SK-N-SH (cell line): ENCODE measurements around the gene SNX9. TPM values are rescaled to one million over a fixed set of nuclear protein-coding genes. Genes with fewer than 3 reads are reported as not detected.

Experiments
- CTCF ChIA-PET: fragments of 300-600, 350-600 bp; formaldehyde crosslinking; extraction: SDS; loops from one replicate; lab custom pipeline; 2021; lab: Yijun Ruan, JAX
- POLR2A ChIA-PET: fragments of 350-600 bp; sonication (Branson Sonifier 250); formaldehyde crosslinking; extraction: SDS; loops from one replicate; lab custom pipeline; 2020; ENCODE audit warnings: antibody characterized with exemption, inconsistent platforms; lab: Yijun Ruan, JAX
- DNase-seq: peaks from one replicate; pipeline ENCODE4 v3.0.0; 2012
- H2AFZ ChIP-seq: fragments of 200-600 bp; sonication (generic); 2 replicates; pipeline ENCODE4 v1.8.1; 2016; ENCODE audit warnings: antibody characterized with exemption, mild to moderate bottlenecking, low read depth
- H3F3A ChIP-seq: fragments of 200-600 bp; sonication (generic); replicated peaks from 2 replicates; pipeline ENCODE3; 2016; ENCODE audit warnings: antibody characterized with exemption, mild to moderate bottlenecking; ENCODE audit not compliant: insufficient read depth
- H3K27ac ChIP-seq, 2 experiments: fragments of 200-500 bp in 1 of 2; fragments of 200-600 bp in 1 of 2; sonication (Bioruptor generic) in 1 of 2; sonication (generic), shearing (Covaris generic) in 1 of 2; 2 replicates each; pipeline versions ENCODE4 v1.5.1 to v1.6.1; 2014 to 2016; ENCODE audit warnings: low read depth in 2 of 2, inconsistent platforms in 1 of 2, low read length in 1 of 2, mild to moderate bottlenecking in 1 of 2, mixed read lengths in 1 of 2
- H3K27me3 ChIP-seq: fragments of 200-600 bp; sonication (generic), shearing (Covaris generic); 2 replicates; pipeline ENCODE4 v1.6.1; 2016; ENCODE audit warnings: mixed run types; ENCODE audit not compliant: insufficient read depth
- H3K36me3 ChIP-seq, 2 experiments: fragments of 200-500 bp in 1 of 2; fragments of 200-600 bp in 1 of 2; sonication (Bioruptor generic) in 1 of 2; sonication (generic) in 1 of 2; replicated peaks in 1 of 2; 2 replicates each; pipeline versions ENCODE3 to v1.5.1; 2014 to 2016; ENCODE audit warnings: low read length in 1 of 2, mild to moderate bottlenecking in 1 of 2; ENCODE audit not compliant: insufficient read depth in 2 of 2, control insufficient read depth in 1 of 2
- H3K4me1 ChIP-seq, 2 experiments: fragments of 200-500 bp in 1 of 2; fragments of 200-600 bp in 1 of 2; sonication (Bioruptor generic) in 1 of 2; sonication (generic), shearing (Covaris generic) in 1 of 2; 2 replicates each; pipeline versions ENCODE4 v1.5.1 to v1.6.1; 2014 to 2016; ENCODE audit warnings: low read depth in 1 of 2, low read length in 1 of 2, mixed run types in 1 of 2; ENCODE audit not compliant: insufficient read depth in 2 of 2, control insufficient read depth in 1 of 2
- H3K4me2 ChIP-seq: fragments of 200-600 bp; sonication (generic), shearing (Covaris generic); 2 replicates; pipeline ENCODE4 v1.6.1; 2017; ENCODE audit warnings: mixed run types
- H3K4me3 ChIP-seq, 2 experiments: fragments of 200-500 bp in 1 of 2; fragments of 200-600 bp in 1 of 2; sonication (Bioruptor generic) in 1 of 2; sonication (generic), shearing (Covaris generic) in 1 of 2; 2 replicates each; pipeline versions ENCODE4 v1.5.1 to v1.8.1; 2014 to 2016; ENCODE audit warnings: low read depth in 2 of 2, inconsistent platforms in 1 of 2, low read length in 1 of 2, mild to moderate bottlenecking in 1 of 2, mixed read lengths in 1 of 2, moderate library complexity in 1 of 2
- H3K79me2 ChIP-seq: fragments of 200-600 bp; sonication (generic); 2 replicates; pipeline ENCODE4 v1.8.1; 2017; ENCODE audit warnings: mild to moderate bottlenecking; ENCODE audit not compliant: insufficient read depth
- H3K9ac ChIP-seq: fragments of 200-600 bp; sonication (generic); 2 replicates; pipeline ENCODE4 v1.6.1; 2017; ENCODE audit warnings: mixed run types
- H3K9me2 ChIP-seq: fragments of 200-600 bp; sonication (generic); 2 replicates; pipeline ENCODE4 v1.6.1; 2017; ENCODE audit warnings: mixed run types
- H3K9me3 ChIP-seq: fragments of 200-600 bp; sonication (generic); 2 replicates; pipeline ENCODE4 v1.6.1; 2017; ENCODE audit warnings: mixed run types, mild to moderate bottlenecking, moderate library complexity
- H4K20me1 ChIP-seq: fragments of 200-600 bp; sonication (generic); 2 replicates; pipeline ENCODE4 v1.6.1; 2017; ENCODE audit warnings: mild to moderate bottlenecking, mixed run types; ENCODE audit not compliant: insufficient read depth
- CHD2 ChIP-seq: fragments of 150-350 bp; IDR thresholded peaks from 2 replicates; pipeline ENCODE4 v1.6.1; 2018; ENCODE audit warnings: low read length; ENCODE audit not compliant: partially characterized antibody
- EP300 ChIP-seq, 2 experiments: IDR thresholded peaks; 2 replicates each; pipeline versions ENCODE4 v1.4.0 to v1.6.1; 2012; ENCODE audit warnings: borderline replicate concordance in 1 of 2, low read depth in 1 of 2, low read length in 1 of 2
- EZH2phosphoT487 ChIP-seq: fragments of 200-600 bp; sonication (generic); IDR thresholded peaks from 2 replicates; pipeline ENCODE4 v1.6.1; 2017; ENCODE audit warnings: low read depth, mixed run types, mild to moderate bottlenecking, antibody characterized with exemption, moderate library complexity, borderline replicate concordance
- FOSL2 ChIP-seq: IDR thresholded peaks from 2 replicates; pipeline ENCODE4 v1.4.0; 2012; ENCODE audit warnings: low read depth, mild to moderate bottlenecking, moderate library complexity, borderline replicate concordance
- FOXJ3 ChIP-seq: sonication (generic); formaldehyde crosslinking; IDR thresholded peaks from 2 replicates; pipeline ENCODE4 v1.5.1; 2020; ENCODE audit warnings: mild to moderate bottlenecking, missing genetic modification reagents
- FOXM1 ChIP-seq: IDR thresholded peaks from 2 replicates; pipeline ENCODE4 v1.4.0; 2012; ENCODE audit warnings: low read depth, mild to moderate bottlenecking
- GATA2 ChIP-seq: sonication (generic); formaldehyde crosslinking; IDR thresholded peaks from 2 replicates; pipeline ENCODE4 v1.5.0; 2020; ENCODE audit warnings: mild to moderate bottlenecking, missing genetic modification reagents
- MXI1 ChIP-seq: IDR thresholded peaks from 2 replicates; pipeline ENCODE4 v1.6.1; 2012; ENCODE audit warnings: mild to moderate bottlenecking, low read depth, low read length, improper control_type of control experiment
- NFIC ChIP-seq: IDR thresholded peaks from 2 replicates; pipeline ENCODE4 v1.4.0; 2012; ENCODE audit warnings: borderline replicate concordance
- POLR2AphosphoS5 ChIP-seq: IDR thresholded peaks from 2 replicates; pipeline ENCODE4 v1.6.1; 2012; ENCODE audit warnings: low read depth, low read length
- RXRA ChIP-seq: IDR thresholded peaks from 2 replicates; pipeline ENCODE4 v1.4.0; 2012; ENCODE audit warnings: low read depth, mild to moderate bottlenecking, borderline replicate concordance
- SIN3A ChIP-seq: IDR thresholded peaks from 2 replicates; pipeline ENCODE4 v1.6.1; 2012; ENCODE audit warnings: low read depth, mild to moderate bottlenecking, low read length, moderate library complexity, borderline replicate concordance
- SMC3 ChIP-seq: IDR thresholded peaks from 2 replicates; pipeline ENCODE4 v1.6.1; 2012; ENCODE audit warnings: low read depth, low read length, improper control_type of control experiment
- TAF1 ChIP-seq: IDR thresholded peaks from 2 replicates; pipeline ENCODE4 v1.6.1; 2012; ENCODE audit warnings: low read depth, mild to moderate bottlenecking, low read length, moderate library complexity, borderline replicate concordance
- TCF12 ChIP-seq: IDR thresholded peaks from 2 replicates; pipeline ENCODE4 v1.4.0; 2012
- TEAD4 ChIP-seq: IDR thresholded peaks from 2 replicates; pipeline ENCODE4 v1.4.0; 2012; ENCODE audit warnings: mild to moderate bottlenecking, borderline replicate concordance; ENCODE audit not compliant: insufficient read depth
- USF1 ChIP-seq: IDR thresholded peaks from 2 replicates; pipeline ENCODE4 v1.4.0; 2012; ENCODE audit warnings: low read depth, borderline replicate concordance
- YY1 ChIP-seq: IDR thresholded peaks from 2 replicates; pipeline ENCODE4 v1.4.0; 2012; ENCODE audit warnings: low read depth, mild to moderate bottlenecking
- WGBS: methylation state at CpG from one replicate; pipeline ENCODE4 v1.1.6; 2017; ENCODE audit warnings: low lambda C conversion rate; 5-methylcytosine and 5-hydroxymethylcytosine counted together
- polyA plus RNA-seq, 3 experiments: library from polyadenylated mRNA; depleted of rRNA; stranded (reverse); fragments of >200 nt; gene quantifications; 2 replicates each; pipeline ENCODE4 v1.2.3, GENCODE V29; 2012
- TF ChIP-seq, protein P1 (sequence below): IDR thresholded peaks from 2 replicates; pipeline ENCODE4; 2012
- TF ChIP-seq, protein P2 (sequence below): fragments of 150-350 bp; IDR thresholded peaks from 2 replicates; pipeline ENCODE4 v1.6.1; 2017; ENCODE audit warnings: antibody characterized with exemption, low read length, low read depth, borderline replicate concordance
- TF ChIP-seq, protein P3 (sequence below): IDR thresholded peaks from 2 replicates; pipeline ENCODE4 v1.4.0; 2012; ENCODE audit warnings: low read depth

The SNX9 gene
- 31.6 and 31.8 TPM in 2 replicates for polyA plus RNA-seq (2012; rRNA removed)
- polyA plus RNA-seq (2012; cell fraction: cytosol; rRNA removed), result 29.1 and 31.1 TPM in 2 replicates
- 27.0 and 35.2 TPM in 2 replicates for polyA plus RNA-seq (2012; cell fraction: nucleus; rRNA removed)

- H3K9ac ChIP-seq, result peak within 1 kb of the TSS; percentile 97
- H2AFZ ChIP-seq, result peak within 1 kb of the TSS; percentile 91
- WGBS, result no CpG with 5 or more reads among the region's 92 CpGs
- no peaks in the 10 kb centered on the region for H3K9me3 ChIP-seq
- no peak for TF ChIP-seq USF1
- 0 out of 2 replicates have a peak, but pooled peaks have one; percentile 31 for TF ChIP-seq POLR2AphosphoS5
- peak; percentile 42; the same call in 1 of the 2 replicates for TF ChIP-seq TAF1
- TF ChIP-seq GATA2 (CRISPR knock-in tag), result no peak
- 0 out of 2 replicates have a peak, but pooled peaks have one; percentile 2 for TF ChIP-seq SMC3
- TF ChIP-seq NFIC, result no peak
- TF ChIP-seq TEAD4, result no peak
- TF ChIP-seq MXI1, result peak; percentile 53; the same call in 1 of the 2 replicates
- CTCF ChIA-PET, result no interaction called here
- peak within 1 kb of the TSS; percentile 80 for H3K4me2 ChIP-seq
- no peaks in the 10 kb centered on the region for H3K36me3 ChIP-seq
- H4K20me1 ChIP-seq, result peaks cover 12% of the 10 kb centered on the region
- H3K9me2 ChIP-seq, result no peaks in the 10 kb centered on the region
- POLR2A ChIA-PET, result no interaction called here
- DNase-seq, result peak; percentile 92
- peaks cover 7 to 10% of the 10 kb centered on the region in 2 experiments; a peak in 3 of 4 replicates for H3K4me1 ChIP-seq
- no peaks in the 10 kb centered on the region for H3K27me3 ChIP-seq
- peak within 1 kb of the TSS; percentile 68 to 88 for H3K4me3 ChIP-seq
- peaks cover 36% of the 10 kb centered on the region for H3K79me2 ChIP-seq
- H3K27ac ChIP-seq, result peak within 1 kb of the TSS; percentile 80 to 84
- peaks cover 24% of the 10 kb centered on the region for H3F3A ChIP-seq
Measured at GRCh38 chr6:157823001-157823527, at the start of gene SNX9. Gene SNX9, plus strand, starts transcription at chr6:157823246. Its CDS starts 189 bp downstream, at chr6:157823435.

DNA sequence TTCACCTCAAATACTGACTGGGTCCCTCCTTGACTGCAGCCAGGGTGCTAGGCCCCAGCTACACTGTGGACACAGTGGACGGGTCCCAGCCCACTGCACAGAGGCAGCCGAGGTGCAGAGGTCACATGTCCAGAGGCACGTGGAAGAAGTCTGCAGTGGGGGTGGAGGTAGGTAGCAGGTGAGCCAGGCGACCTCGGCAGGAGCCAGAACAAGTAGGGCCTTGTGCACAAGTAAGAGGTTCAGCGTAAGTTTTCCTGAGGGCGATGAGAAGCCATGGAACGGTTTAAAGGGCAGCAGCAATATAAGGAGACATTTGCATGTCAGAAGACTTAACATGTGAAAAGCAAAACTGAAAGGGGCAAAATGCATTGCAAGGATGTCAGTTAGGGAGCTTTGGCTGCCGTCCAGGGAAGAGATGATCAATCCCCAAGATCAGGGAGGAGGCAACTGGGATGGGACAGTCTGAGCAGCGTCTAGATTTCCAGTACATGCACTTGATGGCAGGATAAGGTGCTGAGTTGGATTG is 49.7 kb upstream of the SNX9 start:
- no peaks in the 10 kb centered on the region for H3K79me2 ChIP-seq
- H3K4me2 ChIP-seq, result no peak overlapping the region
- ChIA-PET POLR2A (no interaction called here), CTCF (interaction anchor here (1.4 to 4.8 kb wide), 2 partner anchors 17 to 299 kb away, joined by 5 to 43 read pairs; no protein-coding TSS in a partner anchor)
- 74% methylated on average over 10 of the region's 10 CpGs for WGBS
- no peaks in the 10 kb centered on the region for H4K20me1 ChIP-seq
- no peaks in the 10 kb centered on the region for H3K27me3 ChIP-seq
- DNase-seq, result no peak
- no peak overlapping the region for H2AFZ ChIP-seq
- H3K4me3 ChIP-seq, result no peak overlapping the region
- no peak overlapping the region for H3K27ac ChIP-seq
- H3K36me3 ChIP-seq, result no peaks in the 10 kb centered on the region
- H3K9me3 ChIP-seq, result no peaks in the 10 kb centered on the region
- H3K4me1 ChIP-seq, result peaks cover 0 to 7% of the 10 kb centered on the region in 2 experiments; a peak in 2 of 4 replicates
- peaks cover 19% of the 10 kb centered on the region for H3F3A ChIP-seq
- H3K9ac ChIP-seq, result no peak overlapping the region
- H3K9me2 ChIP-seq, result no peaks in the 10 kb centered on the region
- no peak for TF ChIP-seq SIN3A
- no peak for TF ChIP-seq FOSL2
- TF ChIP-seq FOXJ3 (CRISPR knock-in tag), result no peak
- TF ChIP-seq FOXM1, result no peak
- TF ChIP-seq CHD2, result no peak
- TF ChIP-seq TCF12, result no peak
- TF ChIP-seq TEAD4, result no peak
- no peak for TF ChIP-seq POLR2AphosphoS5
- TF ChIP-seq, protein P1, sequence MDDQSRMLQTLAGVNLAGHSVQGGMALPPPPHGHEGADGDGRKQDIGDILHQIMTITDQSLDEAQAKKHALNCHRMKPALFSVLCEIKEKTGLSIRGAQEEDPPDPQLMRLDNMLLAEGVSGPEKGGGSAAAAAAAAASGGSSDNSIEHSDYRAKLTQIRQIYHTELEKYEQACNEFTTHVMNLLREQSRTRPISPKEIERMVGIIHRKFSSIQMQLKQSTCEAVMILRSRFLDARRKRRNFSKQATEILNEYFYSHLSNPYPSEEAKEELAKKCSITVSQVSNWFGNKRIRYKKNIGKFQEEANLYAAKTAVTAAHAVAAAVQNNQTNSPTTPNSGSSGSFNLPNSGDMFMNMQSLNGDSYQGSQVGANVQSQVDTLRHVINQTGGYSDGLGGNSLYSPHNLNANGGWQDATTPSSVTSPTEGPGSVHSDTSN, result no peak
- no peak for TF ChIP-seq YY1
- TF ChIP-seq EP300 (IDR thresholded peaks at IDR 0.05; ENCODE audit: borderline replicate concordance in 1 of 2, low read depth in 1 of 2, low read length in 1 of 2), result no peak
- TF ChIP-seq, protein P2, sequence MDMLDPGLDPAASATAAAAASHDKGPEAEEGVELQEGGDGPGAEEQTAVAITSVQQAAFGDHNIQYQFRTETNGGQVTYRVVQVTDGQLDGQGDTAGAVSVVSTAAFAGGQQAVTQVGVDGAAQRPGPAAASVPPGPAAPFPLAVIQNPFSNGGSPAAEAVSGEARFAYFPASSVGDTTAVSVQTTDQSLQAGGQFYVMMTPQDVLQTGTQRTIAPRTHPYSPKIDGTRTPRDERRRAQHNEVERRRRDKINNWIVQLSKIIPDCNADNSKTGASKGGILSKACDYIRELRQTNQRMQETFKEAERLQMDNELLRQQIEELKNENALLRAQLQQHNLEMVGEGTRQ, result no peak
- no peak for TF ChIP-seq RXRA
- TF ChIP-seq TAF1, result no peak
- no peak for TF ChIP-seq USF1
- TF ChIP-seq EZH2phosphoT487, result no peak
- TF ChIP-seq, protein P3, sequence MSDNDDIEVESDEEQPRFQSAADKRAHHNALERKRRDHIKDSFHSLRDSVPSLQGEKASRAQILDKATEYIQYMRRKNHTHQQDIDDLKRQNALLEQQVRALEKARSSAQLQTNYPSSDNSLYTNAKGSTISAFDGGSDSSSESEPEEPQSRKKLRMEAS, result no peak
